Bronchial smooth muscle cell (primary cell): Measurements from ENCODE around the gene ATP6V1G2. TPM values are rescaled to one million over a fixed set of nuclear protein-coding genes. Genes with fewer than 3 reads are reported as not detected.

Experiments used
- total RNA-seq: library from RNA; depleted of rRNA; stranded (reverse); fragments of >200 nt; gene quantifications from 2 replicates; pipeline ENCODE4 v1.2.1, GENCODE V29; 2014

Gene ATP6V1G2
- total RNA-seq, result 8.9 and 10.4 TPM in 2 replicates

DNA sequence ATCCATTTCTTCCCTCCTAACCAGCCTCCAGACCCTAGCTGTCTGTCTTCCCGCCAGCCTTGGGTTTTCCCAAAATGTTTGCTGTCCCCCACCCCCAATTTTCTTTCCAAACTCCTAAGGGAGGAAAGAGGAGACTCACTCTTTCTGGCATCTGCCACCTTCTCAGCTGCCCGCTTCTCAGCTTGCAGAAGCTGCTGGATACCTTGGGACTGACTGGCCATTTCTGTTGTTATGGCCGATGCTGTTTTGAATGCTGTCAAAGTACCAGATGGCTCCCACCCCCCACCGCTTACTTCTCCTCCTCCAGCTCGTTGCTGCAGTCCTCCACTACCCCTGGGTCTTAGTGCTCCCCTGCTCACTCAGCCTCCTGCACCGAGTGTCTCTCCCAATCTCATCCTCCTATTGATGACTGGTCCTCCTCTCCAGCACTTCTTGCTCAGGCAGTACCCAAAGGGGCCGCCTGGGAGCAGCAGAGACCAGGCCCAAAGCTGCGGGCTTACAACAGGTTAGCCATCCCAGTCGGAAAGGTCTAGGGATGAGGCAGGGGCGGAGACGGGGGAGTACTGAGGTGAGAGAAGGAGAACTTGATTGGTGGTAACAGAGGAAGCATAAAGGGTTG, at the start of gene ATP6V1G2:
Gene ATP6V1G2 (minus strand): TSS at position 270 of the 619 bp plus-strand sequence. CDS start 49 bp downstream, at position 221.

DNA sequence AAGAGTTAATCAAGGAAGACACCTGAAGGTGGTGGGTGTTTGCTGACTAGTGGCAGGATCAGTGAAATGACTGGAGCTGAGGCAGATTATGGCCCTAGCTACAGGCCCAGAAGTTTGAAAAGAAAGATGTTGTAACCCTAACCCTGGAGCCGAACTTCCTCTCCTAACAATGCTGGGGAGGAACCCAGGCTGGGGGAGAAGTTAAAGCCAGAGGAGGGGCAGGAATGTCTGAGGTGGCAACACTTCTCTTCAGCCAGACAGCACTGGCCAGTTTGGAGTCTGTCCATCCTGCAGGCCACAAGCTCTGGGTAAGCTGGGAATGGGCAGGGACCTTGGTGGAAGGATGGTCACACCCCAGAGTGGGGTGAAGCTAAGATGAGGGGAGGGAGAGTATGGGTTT, 39.6 kb upstream of the ATP6V1G2 start, which contains the start of gene LST1:
Gene LST1 (plus strand): TSS at position 270 of the 400 bp plus-strand sequence. CDS start 1,023 bp downstream, outside the sequence.

DNA sequence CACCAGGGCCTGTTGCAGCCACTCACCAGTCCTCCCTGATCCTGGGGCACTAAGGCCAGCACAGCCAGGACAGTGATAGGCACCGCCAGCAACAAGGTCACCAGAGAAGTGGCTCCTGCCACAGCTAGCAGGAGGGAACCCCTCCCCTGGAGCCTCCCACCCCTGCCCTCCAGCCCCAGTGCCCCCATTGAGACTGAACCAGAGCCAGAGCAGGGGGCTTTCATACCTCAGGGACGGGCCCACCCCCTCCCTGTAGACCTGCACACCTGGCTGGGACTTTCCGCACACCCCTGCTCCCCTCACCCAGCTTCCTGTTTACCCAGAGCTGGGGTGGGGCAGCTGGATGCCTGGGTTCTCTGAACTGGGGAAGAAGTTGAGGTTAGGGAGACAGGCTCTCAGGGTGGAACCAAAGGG, 35.8 kb upstream of the ATP6V1G2 start, which contains the start of gene LTB:
Gene LTB (minus strand): TSS at position 195 of the 414 bp plus-strand sequence. CDS start 7 bp downstream, at position 188.

DNA sequence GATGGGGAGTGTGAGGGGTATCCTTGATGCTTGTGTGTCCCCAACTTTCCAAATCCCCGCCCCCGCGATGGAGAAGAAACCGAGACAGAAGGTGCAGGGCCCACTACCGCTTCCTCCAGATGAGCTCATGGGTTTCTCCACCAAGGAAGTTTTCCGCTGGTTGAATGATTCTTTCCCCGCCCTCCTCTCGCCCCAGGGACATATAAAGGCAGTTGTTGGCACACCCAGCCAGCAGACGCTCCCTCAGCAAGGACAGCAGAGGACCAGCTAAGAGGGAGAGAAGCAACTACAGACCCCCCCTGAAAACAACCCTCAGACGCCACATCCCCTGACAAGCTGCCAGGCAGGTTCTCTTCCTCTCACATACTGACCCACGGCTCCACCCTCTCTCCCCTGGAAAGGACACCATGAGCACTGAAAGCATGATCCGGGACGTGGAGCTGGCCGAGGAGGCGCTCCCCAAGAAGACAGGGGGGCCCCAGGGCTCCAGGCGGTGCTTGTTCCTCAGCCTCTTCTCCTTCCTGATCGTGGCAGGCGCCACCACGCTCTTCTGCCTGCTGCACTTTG, 29.0 kb upstream of the ATP6V1G2 start, which contains the start of gene TNF:
Gene TNF (plus strand): TSS at position 231 of the 567 bp plus-strand sequence. CDS start 177 bp downstream, at position 408.

DNA sequence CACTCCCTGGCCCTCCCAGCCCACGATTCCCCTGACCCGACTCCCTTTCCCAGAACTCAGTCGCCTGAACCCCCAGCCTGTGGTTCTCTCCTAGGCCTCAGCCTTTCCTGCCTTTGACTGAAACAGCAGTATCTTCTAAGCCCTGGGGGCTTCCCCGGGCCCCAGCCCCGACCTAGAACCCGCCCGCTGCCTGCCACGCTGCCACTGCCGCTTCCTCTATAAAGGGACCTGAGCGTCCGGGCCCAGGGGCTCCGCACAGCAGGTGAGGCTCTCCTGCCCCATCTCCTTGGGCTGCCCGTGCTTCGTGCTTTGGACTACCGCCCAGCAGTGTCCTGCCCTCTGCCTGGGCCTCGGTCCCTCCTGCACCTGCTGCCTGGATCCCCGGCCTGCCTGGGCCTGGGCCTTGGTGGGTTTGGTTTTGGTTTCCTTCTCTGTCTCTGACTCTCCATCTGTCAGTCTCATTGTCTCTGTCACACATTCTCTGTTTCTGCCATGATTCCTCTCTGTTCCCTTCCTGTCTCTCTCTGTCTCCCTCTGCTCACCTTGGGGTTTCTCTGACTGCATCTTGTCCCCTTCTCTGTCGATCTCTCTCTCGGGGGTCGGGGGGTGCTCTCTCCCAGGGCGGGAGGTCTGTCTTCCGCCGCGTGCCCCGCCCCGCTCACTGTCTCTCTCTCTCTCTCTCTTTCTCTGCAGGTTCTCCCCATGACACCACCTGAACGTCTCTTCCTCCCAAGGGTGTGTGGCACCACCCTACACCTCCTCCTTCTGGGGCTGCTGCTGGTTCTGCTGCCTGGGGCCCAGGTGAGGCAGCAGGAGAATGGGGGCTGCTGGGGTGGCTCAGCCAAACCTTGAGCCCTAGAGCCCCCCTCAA, 25.9 kb upstream of the ATP6V1G2 start, which contains the start of gene LTA:
Gene LTA (plus strand): TSS at position 249 of the 871 bp plus-strand sequence. CDS start 454 bp downstream, at position 703.

DNA sequence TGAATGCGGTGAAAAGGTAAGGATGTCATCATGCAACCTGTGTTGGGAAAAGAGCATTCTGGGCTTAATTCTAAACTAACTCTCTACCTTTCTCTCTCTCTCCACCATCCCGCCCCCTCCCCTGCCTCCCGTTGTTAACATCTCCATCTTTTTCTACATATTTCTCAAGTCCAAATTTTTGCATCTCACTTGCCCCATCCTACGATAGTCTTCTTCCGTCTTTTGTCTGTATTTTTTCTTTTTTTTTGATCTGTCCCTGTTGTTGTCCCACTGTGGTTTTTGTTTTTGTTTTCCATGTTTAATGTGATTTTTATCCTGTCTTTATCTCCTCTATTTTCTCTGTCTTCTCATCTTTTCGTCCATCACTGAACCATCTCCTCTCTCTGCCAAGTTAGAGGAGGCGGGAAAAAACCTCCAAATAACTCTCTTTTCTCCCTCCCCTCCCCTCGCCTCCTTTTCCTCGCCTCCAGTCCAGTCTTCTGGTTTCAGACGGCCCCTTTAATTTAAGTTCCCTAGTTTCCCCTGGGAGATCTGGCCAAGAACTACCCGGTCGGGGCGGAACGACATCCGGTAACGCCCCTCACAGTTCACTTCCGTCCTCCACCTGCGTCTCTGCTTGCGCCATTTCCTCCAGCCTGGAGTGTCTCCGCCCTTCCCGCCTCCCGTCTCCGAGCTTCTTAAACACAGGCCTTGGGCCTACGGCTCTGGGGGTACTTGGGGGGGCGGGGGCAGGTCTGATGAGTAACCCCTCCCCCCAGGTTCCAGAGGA, 734 bp upstream of the ATP6V1G2 start, which contains the start of gene NFKBIL1:
Gene NFKBIL1 (plus strand): TSS at position 651 of the 769 bp plus-strand sequence. CDS start 87 bp downstream, at position 738.

DNA sequence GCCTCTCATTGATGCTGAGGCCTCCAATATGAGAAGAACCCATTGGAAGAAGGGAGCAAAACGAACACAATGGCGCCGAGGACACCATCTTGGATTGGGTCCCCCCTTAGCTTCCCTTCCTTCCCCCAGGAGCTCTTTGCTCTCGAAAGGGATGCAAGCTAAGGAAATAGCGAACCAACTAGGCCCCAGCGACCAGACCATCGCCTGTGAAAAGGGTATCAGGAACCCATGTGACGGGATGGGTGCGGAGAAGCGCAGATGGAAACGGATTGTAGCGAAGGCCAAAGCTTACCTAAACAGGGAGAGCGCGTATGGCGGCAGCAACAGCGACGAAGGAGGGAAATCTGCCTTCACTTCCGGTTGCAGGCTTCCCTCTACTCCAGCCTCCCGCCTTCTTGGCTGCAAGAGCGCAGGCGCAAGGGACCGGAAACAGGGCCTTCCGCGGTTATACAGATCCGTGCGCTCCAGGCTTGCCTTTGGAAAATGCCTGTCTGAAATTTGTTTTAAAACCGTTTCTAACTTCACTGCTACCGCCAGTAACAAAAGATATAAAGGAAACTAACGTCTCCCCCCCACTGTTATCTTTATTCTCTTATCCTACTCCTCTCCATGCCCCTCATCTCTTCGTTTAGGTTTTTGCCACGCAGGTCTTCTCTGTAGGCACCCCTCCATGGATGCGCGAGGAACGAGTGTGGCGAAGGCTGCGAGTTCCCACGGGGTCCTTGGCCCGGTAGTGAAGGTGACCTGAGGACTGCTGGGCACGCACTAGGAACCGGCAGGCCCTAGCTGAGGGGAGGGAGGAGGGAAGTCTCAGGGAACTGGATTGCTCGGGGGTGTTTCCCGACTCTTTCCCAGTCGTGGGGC, 4.5 kb downstream of the ATP6V1G2 start, which contains the start of gene DDX39B:
Gene DDX39B (minus strand): TSS at position 346 of the 864 bp plus-strand sequence. CDS start 1,471 bp downstream, outside the sequence.

DNA sequence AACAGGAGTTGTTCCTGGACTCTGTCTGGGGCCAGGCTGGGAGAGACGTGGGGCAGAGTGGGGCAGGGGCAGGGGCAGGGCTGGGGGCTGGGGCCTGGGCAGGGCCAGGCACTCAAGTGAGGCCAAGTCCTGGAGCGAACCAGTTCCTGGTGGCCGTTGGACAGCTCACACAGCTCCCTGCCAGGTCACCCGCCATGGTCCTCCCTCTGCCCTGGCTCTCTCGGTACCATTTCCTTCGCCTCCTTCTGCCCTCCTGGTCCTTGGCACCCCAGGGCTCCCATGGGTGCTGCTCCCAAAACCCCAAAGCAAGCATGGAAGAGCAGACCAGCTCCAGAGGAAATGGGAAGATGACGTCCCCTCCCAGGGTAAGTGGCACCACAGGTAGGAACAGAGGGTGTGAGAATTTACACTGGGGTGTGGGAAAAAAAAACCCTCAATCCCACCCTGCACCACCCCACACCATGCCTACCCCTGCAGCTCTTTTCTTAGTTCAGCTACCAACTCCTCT, 17.5 kb downstream of the ATP6V1G2 start, which contains the start of gene MCCD1:
Gene MCCD1 (plus strand): TSS at position 142 of the 508 bp plus-strand sequence. CDS start 53 bp downstream, at position 195.

DNA sequence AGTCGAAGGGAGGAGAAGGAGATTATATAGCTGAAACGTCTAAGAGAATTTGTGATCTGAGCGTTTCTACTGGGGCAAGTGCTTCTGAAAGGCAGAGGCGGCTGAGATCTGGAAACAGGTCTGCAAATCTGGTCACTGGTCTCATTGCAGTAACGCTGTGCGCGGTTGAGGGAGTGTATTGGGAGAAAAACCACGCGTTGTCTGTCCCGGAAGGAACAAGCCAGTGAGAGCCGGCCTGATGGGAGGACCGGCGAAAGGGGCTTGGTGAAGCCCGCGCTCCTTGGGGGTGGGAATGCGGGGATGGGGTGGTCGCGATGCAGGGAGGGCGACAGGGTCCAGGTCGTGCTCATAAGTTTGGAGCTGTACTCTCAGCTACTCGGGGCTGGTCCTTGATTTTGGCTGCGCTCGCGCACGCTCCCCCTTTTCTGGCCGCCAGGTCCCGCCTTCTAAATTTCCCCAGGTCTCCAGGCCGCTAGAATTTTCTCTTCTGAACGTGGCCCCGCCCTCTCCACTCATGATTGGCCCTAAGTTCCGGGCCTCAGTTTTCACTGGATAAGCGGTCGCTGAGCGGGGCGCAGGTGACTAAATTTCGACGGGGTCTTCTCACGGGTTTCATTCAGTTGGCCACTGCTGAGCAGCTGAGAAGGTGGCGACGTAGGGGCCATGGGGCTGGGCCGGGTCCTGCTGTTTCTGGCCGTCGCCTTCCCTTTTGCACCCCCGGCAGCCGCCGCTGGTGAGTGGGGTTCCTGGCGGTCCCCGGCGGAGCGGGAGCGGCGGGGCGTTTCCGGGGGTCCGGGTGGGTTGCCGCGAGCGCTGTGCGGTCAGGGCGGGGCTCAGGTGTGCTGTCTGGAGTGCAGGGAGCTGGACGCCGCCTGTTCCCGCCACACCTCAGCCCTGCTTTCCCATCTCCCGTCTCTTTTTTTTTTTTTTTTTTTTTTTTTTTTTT, 48.6 kb downstream of the ATP6V1G2 start, which contains the start of gene MICB:
Gene MICB (plus strand): TSS at position 615 of the 946 bp plus-strand sequence. CDS start 49 bp downstream, at position 664.

Other genes starting within 250 kb of the ATP6V1G2 start
- 124 and 192 TPM in 2 replicates for gene HLA-B, start 189.4 kb downstream of the ATP6V1G2 start, total RNA-seq
- 46.5 and 68.6 TPM in 2 replicates for gene MICA, start 143.0 kb downstream of the ATP6V1G2 start, total RNA-seq
- gene MICB, start 48.5 kb downstream of the ATP6V1G2 start, total RNA-seq, result 3.1 and 6.1 TPM in 2 replicates
- gene MCCD1, start 17.6 kb downstream of the ATP6V1G2 start, total RNA-seq, result not detected in 2 replicates
- 324 and 339 TPM in 2 replicates for gene DDX39B, start 4.6 kb downstream of the ATP6V1G2 start, total RNA-seq
- gene NFKBIL1, start 1.0 kb upstream of the ATP6V1G2 start, total RNA-seq, result 32.9 and 39.4 TPM in 2 replicates
- gene LTA, start 25.7 kb upstream of the ATP6V1G2 start, total RNA-seq, result not detected in 2 replicates
- gene TNF, start 29.0 kb upstream of the ATP6V1G2 start, total RNA-seq, result not detected in 2 replicates
- not detected in 2 replicates for gene LTB, start 35.8 kb upstream of the ATP6V1G2 start, total RNA-seq
- gene LST1, start 39.7 kb upstream of the ATP6V1G2 start, total RNA-seq, result 0.09 and 0.32 TPM in 2 replicates
- gene NCR3, start 46.4 kb upstream of the ATP6V1G2 start, total RNA-seq, result not detected in 2 replicates
- gene AIF1, start 68.6 kb upstream of the ATP6V1G2 start, total RNA-seq, result not detected in 2 replicates
- 18.4 and 18.6 TPM in 2 replicates for gene PRRC2A, start 74.1 kb upstream of the ATP6V1G2 start, total RNA-seq
- 81.1 and 90.6 TPM in 2 replicates for gene BAG6, start 106.1 kb upstream of the ATP6V1G2 start, total RNA-seq
- 1.6 and 1.8 TPM in 2 replicates for gene APOM, start 109.3 kb upstream of the ATP6V1G2 start, total RNA-seq
- 16.9 and 19.9 TPM in 2 replicates for gene C6orf47, start 114.2 kb upstream of the ATP6V1G2 start, total RNA-seq
- gene GPANK1, start 118.4 kb upstream of the ATP6V1G2 start, total RNA-seq, result 12.2 and 14.3 TPM in 2 replicates
- gene CSNK2B, start 119.5 kb upstream of the ATP6V1G2 start, total RNA-seq, result 70.2 and 83.9 TPM in 2 replicates
- gene LY6G5B, start 123.4 kb upstream of the ATP6V1G2 start, total RNA-seq, result 2.2 and 4.0 TPM in 2 replicates
- gene LY6G5C, start 134.5 kb upstream of the ATP6V1G2 start, total RNA-seq, result 0.09 and 0.63 TPM in 2 replicates
- 54.5 and 96.4 TPM in 2 replicates for gene ABHD16A, start 156.7 kb upstream of the ATP6V1G2 start, total RNA-seq
- gene LY6G6F, start 160.3 kb upstream of the ATP6V1G2 start, total RNA-seq, result not detected in 2 replicates
- gene LY6G6D, start 168.7 kb upstream of the ATP6V1G2 start, total RNA-seq, result 0.47 TPM in 1 of 2 replicates, not detected in the other
- not detected in 2 replicates for gene LY6G6C, start 175.1 kb upstream of the ATP6V1G2 start, total RNA-seq
- gene MPIG6B, start 176.8 kb upstream of the ATP6V1G2 start, total RNA-seq, result not detected in 2 replicates
- gene DDAH2, start 182.7 kb upstream of the ATP6V1G2 start, total RNA-seq, result 152 and 207 TPM in 2 replicates
- 521 and 664 TPM in 2 replicates for gene CLIC1, start 189.9 kb upstream of the ATP6V1G2 start, total RNA-seq
- gene MSH5, start 193.4 kb upstream of the ATP6V1G2 start, total RNA-seq, result 2.7 and 3.6 TPM in 2 replicates
- gene SAPCD1, start 216.0 kb upstream of the ATP6V1G2 start, total RNA-seq, result 0.26 and 1.3 TPM in 2 replicates
- gene VWA7, start 230.7 kb upstream of the ATP6V1G2 start, total RNA-seq, result 0.79 and 0.86 TPM in 2 replicates
- gene VARS1, start 249.1 kb upstream of the ATP6V1G2 start, total RNA-seq, result 28.1 and 36.1 TPM in 2 replicates